ENCODE results near the gene HTT. TPM values are rescaled to one million over a fixed set of nuclear protein-coding genes. Genes with fewer than 3 reads are reported as not detected.

Gene HTT
- polyA plus RNA-seq, 2 of the 4 experiments (the other 2 are of a cell fraction), result 14.5 to 16.9 TPM

DNA sequence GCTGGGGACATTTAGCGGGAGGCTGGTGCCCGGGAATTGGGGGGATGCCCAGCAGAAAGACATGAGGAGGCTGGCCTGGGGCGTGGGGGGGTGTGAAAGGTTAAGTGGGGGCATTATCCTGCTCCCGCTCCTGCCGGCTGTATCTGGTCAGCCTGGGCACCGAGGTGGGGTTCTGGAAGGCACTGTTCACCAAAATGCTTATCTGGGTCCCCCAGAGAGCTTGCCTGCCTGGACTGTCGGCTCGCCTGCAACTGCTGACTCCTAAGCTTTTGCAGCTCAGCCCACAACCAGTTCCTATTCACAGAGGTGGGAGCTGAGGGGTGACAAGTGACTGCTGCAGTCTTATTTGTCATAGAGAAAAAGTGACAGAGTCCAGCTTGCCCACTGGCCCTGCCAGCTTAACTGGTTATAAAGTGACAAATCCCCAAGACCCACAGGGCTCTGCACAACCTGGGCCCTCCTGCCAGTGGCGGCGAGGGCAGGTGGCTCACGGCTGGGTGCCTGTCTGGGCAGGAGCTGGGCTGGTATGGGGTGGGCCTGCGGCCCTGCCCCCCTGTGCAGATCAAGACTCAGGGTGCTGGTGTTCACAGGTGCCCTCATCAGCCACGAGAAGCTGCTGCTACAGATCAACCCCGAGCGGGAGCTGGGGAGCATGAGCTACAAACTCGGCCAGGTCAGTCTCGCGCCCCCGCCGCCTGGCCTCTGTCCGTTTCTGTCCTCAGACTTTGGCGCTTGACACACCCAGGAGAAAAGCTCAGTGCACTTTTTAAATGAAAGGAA, 150.8 kb downstream of the HTT start:
- ATAC-seq (no peak), FAIRE-seq (no peak), DNase-seq (ENCODE audit: low read depth in 1 of 2, low spot score in 1 of 2) (no peak)
- Histone ChIP-seq H3K4me1 (no peaks in the 10 kb centered on the region), H3K27ac (no peak overlapping the region), H3K4me2 (no peak overlapping the region), H3K9me3 (no peaks in the 10 kb centered on the region), H3K4me3 (no peak overlapping the region)
- 92% methylated on average over 17 of the region's 22 CpGs for WGBS (ENCODE audit: missing lambda C conversion rate)
- ChIA-PET CTCF (interaction anchor here (0.7 to 1.5 kb wide), 3 partner anchors 9 to 255 kb away, joined by 3 to 4 read pairs (median 3); partner anchors contain the start of gene MSANTD1), POLR2A (no interaction called here)
- TF ChIP-seq MYC (IDR thresholded peaks at IDR 0.05; ENCODE audit: borderline replicate concordance, low read length), result no peak

DNA sequence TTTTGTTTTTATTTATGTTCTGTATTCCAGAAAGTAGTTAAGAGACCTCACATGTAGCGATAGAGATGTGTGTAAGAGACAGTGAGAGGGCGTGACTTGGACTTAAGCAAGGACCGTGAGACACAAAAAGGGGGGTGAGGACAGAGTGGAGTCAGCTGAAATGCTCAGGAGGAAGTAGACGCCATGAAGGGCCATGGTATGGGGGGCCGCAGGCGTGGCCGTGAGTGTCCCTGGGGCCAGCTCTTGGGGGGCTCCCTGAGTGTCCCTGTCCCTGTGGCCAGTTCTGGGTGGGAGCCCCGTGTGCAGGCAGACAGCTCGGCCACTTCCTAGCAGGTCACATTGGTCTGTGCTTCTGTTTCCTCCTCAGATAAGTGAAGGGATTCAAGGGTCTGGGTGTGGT, 151.5 kb downstream of the HTT start:
- Histone ChIP-seq H3K9me3 (no peaks in the 10 kb centered on the region), H3K27ac (no peak overlapping the region), H3K4me1 (no peaks in the 10 kb centered on the region), H3K4me3 (no peak overlapping the region), H3K4me2 (no peak overlapping the region)
- TF ChIP-seq RFX5 (IDR thresholded peaks at IDR 0.05), result no peak
- TF ChIP-seq KDM1A (IDR thresholded peaks at IDR 0.05; ENCODE audit: low read depth), result no peak
- no peak for TF ChIP-seq FOSL2 (IDR thresholded peaks at IDR 0.05)
- TF ChIP-seq FOSL2 (CRISPR knock-in tag; IDR thresholded peaks at IDR 0.05), result no peak
- TF ChIP-seq TFCP2L1 (CRISPR knock-in tag; IDR thresholded peaks at IDR 0.05), result no peak
- TF ChIP-seq POLR2AphosphoS2 (conservative IDR thresholded peaks at IDR 0.05; ENCODE audit: low read length), result no peak
- no peak for TF ChIP-seq ZSCAN20 (CRISPR knock-in tag; IDR thresholded peaks at IDR 0.05)
- TF ChIP-seq RCOR1 (IDR thresholded peaks at IDR 0.05; ENCODE audit: low read depth, low read length), result no peak
- ATAC-seq (no peak), DNase-seq (ENCODE audit: low read depth in 1 of 2, low spot score in 1 of 2) (no peak), FAIRE-seq (no peak)
- WGBS (ENCODE audit: missing lambda C conversion rate), result 79% methylated on average over 7 of the region's 9 CpGs
- POLR2A ChIA-PET, result no interaction called here
- CTCF ChIA-PET, result interaction anchor here (0.7 to 1.5 kb wide), 2 partner anchors 23 to 254 kb away, joined by 3 read pairs; partner anchors contain the start of gene MSANTD1

DNA sequence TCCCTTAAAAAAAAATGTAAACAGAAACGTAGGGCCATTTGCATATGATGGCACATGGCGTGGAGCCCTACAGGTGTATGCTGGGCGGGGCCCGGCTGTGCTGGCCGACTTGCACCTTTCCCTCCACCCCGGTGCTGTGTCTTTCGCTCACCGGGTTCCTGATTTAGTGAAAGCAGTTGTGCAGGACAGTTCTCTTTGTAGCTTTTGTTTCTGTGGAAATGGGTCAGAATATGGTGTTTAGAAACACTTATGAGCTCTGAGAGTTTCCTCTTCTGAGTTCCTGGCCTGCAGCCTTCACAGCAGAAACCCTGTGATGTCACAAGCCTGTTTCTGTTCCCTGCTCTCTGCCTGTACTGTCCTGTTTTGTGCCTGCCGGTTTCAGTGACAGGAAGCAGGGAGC, 152.0 kb downstream of the HTT start:
- no peak overlapping the region for H3K4me2 ChIP-seq
- FAIRE-seq, result no peak
- H3K4me1 ChIP-seq, result no peaks in the 10 kb centered on the region
- no peak overlapping the region for H3K27ac ChIP-seq
- POLR2A ChIA-PET, result no interaction called here
- no peaks in the 10 kb centered on the region for H3K9me3 ChIP-seq
- no peak for ATAC-seq
- DNase-seq (ENCODE audit: low read depth in 1 of 2, low spot score in 1 of 2), result no peak
- TF ChIP-seq RNF2 (IDR thresholded peaks at IDR 0.05; ENCODE audit: borderline replicate concordance, low read depth) (no peak), CBX8 (IDR thresholded peaks at IDR 0.05) (no peak), MAZ (IDR thresholded peaks at IDR 0.05; ENCODE audit: borderline replicate concordance, low read depth, low read length) (no peak), ZNF302 (CRISPR knock-in tag; IDR thresholded peaks at IDR 0.05) (no peak), ZSCAN20 (CRISPR knock-in tag; IDR thresholded peaks at IDR 0.05) (no peak), PBX3 (IDR thresholded peaks at IDR 0.05) (no peak), CHD4 (IDR thresholded peaks at IDR 0.05; ENCODE audit: borderline replicate concordance) (no peak), SREBF2 (IDR thresholded peaks at IDR 0.05) (no peak), PHF8 (IDR thresholded peaks at IDR 0.05; ENCODE audit: borderline replicate concordance, low read depth) (no peak), BHLHE40 (IDR thresholded peaks at IDR 0.05; ENCODE audit: low read depth, low read length) (no peak), KDM5A (IDR thresholded peaks at IDR 0.05) (no peak), FOSL2 (IDR thresholded peaks at IDR 0.05) (no peak), FOSL2 (CRISPR knock-in tag; IDR thresholded peaks at IDR 0.05) (no peak)
- TF ChIP-seq, protein P1, sequence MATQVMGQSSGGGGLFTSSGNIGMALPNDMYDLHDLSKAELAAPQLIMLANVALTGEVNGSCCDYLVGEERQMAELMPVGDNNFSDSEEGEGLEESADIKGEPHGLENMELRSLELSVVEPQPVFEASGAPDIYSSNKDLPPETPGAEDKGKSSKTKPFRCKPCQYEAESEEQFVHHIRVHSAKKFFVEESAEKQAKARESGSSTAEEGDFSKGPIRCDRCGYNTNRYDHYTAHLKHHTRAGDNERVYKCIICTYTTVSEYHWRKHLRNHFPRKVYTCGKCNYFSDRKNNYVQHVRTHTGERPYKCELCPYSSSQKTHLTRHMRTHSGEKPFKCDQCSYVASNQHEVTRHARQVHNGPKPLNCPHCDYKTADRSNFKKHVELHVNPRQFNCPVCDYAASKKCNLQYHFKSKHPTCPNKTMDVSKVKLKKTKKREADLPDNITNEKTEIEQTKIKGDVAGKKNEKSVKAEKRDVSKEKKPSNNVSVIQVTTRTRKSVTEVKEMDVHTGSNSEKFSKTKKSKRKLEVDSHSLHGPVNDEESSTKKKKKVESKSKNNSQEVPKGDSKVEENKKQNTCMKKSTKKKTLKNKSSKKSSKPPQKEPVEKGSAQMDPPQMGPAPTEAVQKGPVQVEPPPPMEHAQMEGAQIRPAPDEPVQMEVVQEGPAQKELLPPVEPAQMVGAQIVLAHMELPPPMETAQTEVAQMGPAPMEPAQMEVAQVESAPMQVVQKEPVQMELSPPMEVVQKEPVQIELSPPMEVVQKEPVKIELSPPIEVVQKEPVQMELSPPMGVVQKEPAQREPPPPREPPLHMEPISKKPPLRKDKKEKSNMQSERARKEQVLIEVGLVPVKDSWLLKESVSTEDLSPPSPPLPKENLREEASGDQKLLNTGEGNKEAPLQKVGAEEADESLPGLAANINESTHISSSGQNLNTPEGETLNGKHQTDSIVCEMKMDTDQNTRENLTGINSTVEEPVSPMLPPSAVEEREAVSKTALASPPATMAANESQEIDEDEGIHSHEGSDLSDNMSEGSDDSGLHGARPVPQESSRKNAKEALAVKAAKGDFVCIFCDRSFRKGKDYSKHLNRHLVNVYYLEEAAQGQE (IDR thresholded peaks at IDR 0.05), result no peak
- CTCF ChIA-PET, result interaction anchor here (1.5 kb wide), 1 partner anchor 23 kb away, joined by 3 read pairs; the partner anchor contains the start of gene MSANTD1
- WGBS (ENCODE audit: missing lambda C conversion rate), result 86% methylated on average over 9 of the region's 9 CpGs
- no peak overlapping the region for H3K4me3 ChIP-seq
